Thyroid gland (tissue), 4 donors: ENCODE data around the gene GBP7.

Experiments
- CTCF ChIP-seq, 6 experiments: fragments of 200-600 bp in 3 of 6; fragments of 450-650 bp in 3 of 6; sonication (generic) in 3 of 6; IDR thresholded peaks; one replicate each; pipeline ENCODE4 v1.5.1; 2016 to 2019; ENCODE audit warnings: antibody characterized with exemption in 6 of 6, mild to moderate bottlenecking in 2 of 6, inconsistent platforms in 1 of 6, moderate library complexity in 1 of 6
- POLR2A ChIP-seq, 2 donors: fragments of 450-650 bp; IDR thresholded peaks; one replicate each; pipeline ENCODE4 v1.6.1; 2017; ENCODE audit warnings: antibody characterized with exemption in 2 of 2, mild to moderate bottlenecking in 2 of 2, moderate library complexity in 1 of 2

GRCh38 chr1:89129911-89130310 is 45.9 kb downstream of the GBP7 start:
- TF ChIP-seq CTCF (IDR thresholded peaks at IDR 0.05) (no peak), POLR2A (IDR thresholded peaks at IDR 0.05) (no peak)
